Muscle of leg (tissue), 11 donors: ENCODE data around the gene ARHGAP6. TPM values are rescaled to one million over a fixed set of nuclear protein-coding genes. Genes with fewer than 3 reads are reported as not detected.
A peak's percentile ranks its signal among the peaks of the same experiment; 100 is the strongest.

Source experiments
- DNase-seq: peaks from one replicate; pipeline ENCODE4 v3.0.0; 2013
- H3K27ac ChIP-seq: one replicate; pipeline ENCODE4 v1.5.1; 2013; ENCODE audit warnings: mild to moderate bottlenecking, low read length, control low read depth
- H3K27me3 ChIP-seq: one replicate; pipeline ENCODE4 v1.6.1; 2013; ENCODE audit warnings: low read length; ENCODE audit not compliant: control insufficient read depth, insufficient read depth
- H3K36me3 ChIP-seq: one replicate; pipeline ENCODE4 v1.6.1; 2013; ENCODE audit warnings: low read length; ENCODE audit not compliant: control insufficient read depth, insufficient read depth
- H3K4me1 ChIP-seq: one replicate; pipeline ENCODE4 v1.6.1; 2013; ENCODE audit warnings: low read length; ENCODE audit not compliant: control insufficient read depth, insufficient read depth
- H3K4me3 ChIP-seq: one replicate; pipeline ENCODE4 v1.5.1; 2013; ENCODE audit warnings: low read length, control low read depth
- H3K9me3 ChIP-seq: replicated peaks from 2 replicates; pipeline ENCODE4 v1.6.1; 2013; ENCODE audit warnings: low read depth, low read length; ENCODE audit not compliant: control insufficient read depth
- WGBS: methylation state at CpG from one replicate; pipeline ENCODE4 v1.1.5; 2013; ENCODE audit warnings: missing lambda C conversion rate; ENCODE audit not compliant: insufficient coverage; 5-methylcytosine and 5-hydroxymethylcytosine counted together
- polyA plus RNA-seq, 8 donors: library from polyadenylated mRNA; unstranded; fragments of 120-200 nt; gene quantifications; one replicate each; pipeline versions ENCODE4 v1.2.1 to v1.2.3, GENCODE V29; 2013; ENCODE audit warnings: inconsistent platforms in 1 of 8, low replicate concordance in 1 of 8; ENCODE audit not compliant: insufficient read length in 8 of 8, insufficient read depth in 1 of 8
- total RNA-seq: library from RNA; stranded (reverse); fragments of 120-200 nt; gene quantifications from one replicate; pipeline ENCODE4 v1.2.4, GENCODE V29; 2013

Gene ARHGAP6
- total and polyA plus RNA-seq, 9 donors = 7.4 to 10.9 (median 9.3) TPM

GRCh38 chrX:11193035-11193469 lies 472.7 kb downstream of the ARHGAP6 start:
- Histone ChIP-seq H3K27me3 (peaks cover 5% of the 10 kb centered on the region), H3K4me3 (no peak overlapping the region), H3K27ac (peak overlapping the region; percentile 56), H3K9me3 (no peaks in the 10 kb centered on the region), H3K4me1 (peaks cover 2% of the 10 kb centered on the region), H3K36me3 (no peaks in the 10 kb centered on the region)
- WGBS = no CpG with 5 or more reads among the region's 5 CpGs
- DNase-seq = peak; percentile 88

- Histone ChIP-seq H3K36me3 (peaks cover 2% of the 10 kb centered on the region), H3K27ac (no peak overlapping the region), H3K27me3 (peaks cover 9% of the 10 kb centered on the region), H3K9me3 (no peaks in the 10 kb centered on the region), H3K4me1 (no peaks in the 10 kb centered on the region), H3K4me3 (no peak overlapping the region)
- WGBS = 64% methylated on average over 3 of the region's 8 CpGs
- DNase-seq = no peak
Observed at GRCh38 chrX:11190745-11191510, 474.8 kb downstream of the ARHGAP6 start.

- Histone ChIP-seq H3K9me3 (no peaks in the 10 kb centered on the region), H3K27ac (no peak overlapping the region), H3K4me3 (no peak overlapping the region), H3K36me3 (peaks cover 2% of the 10 kb centered on the region), H3K4me1 (no peaks in the 10 kb centered on the region), H3K27me3 (peaks cover 11% of the 10 kb centered on the region)
- no peak for DNase-seq
- no CpG with 5 or more reads among the region's 1 CpG for WGBS
Observed at GRCh38 chrX:11189097-11189496, 476.6 kb downstream of the ARHGAP6 start.

GRCh38 chrX:11188664-11189063 lies 477.1 kb downstream of the ARHGAP6 start:
- no peak for DNase-seq
- Histone ChIP-seq H3K36me3 (peaks cover 2% of the 10 kb centered on the region), H3K9me3 (no peaks in the 10 kb centered on the region), H3K27me3 (peaks cover 12% of the 10 kb centered on the region), H3K27ac (no peak overlapping the region), H3K4me1 (no peaks in the 10 kb centered on the region), H3K4me3 (no peak overlapping the region)
- WGBS = 78% methylated on average over 4 of the region's 7 CpGs

- peaks cover 15% of the 10 kb centered on the region for H3K27me3 ChIP-seq
- 83% methylated on average over 3 of the region's 3 CpGs for whole genome bisulfite sequencing
- no peak for DNase-seq
- H3K9me3 ChIP-seq = no peaks in the 10 kb centered on the region
- H3K4me1 ChIP-seq = no peaks in the 10 kb centered on the region
- H3K27ac ChIP-seq = no peak overlapping the region
- no peak overlapping the region for H3K4me3 ChIP-seq
- H3K36me3 ChIP-seq = peaks cover 2% of the 10 kb centered on the region
Observed at GRCh38 chrX:11187001-11187400, 478.7 kb downstream of the ARHGAP6 start.

GRCh38 chrX:11185861-11186260 lies 479.9 kb downstream of the ARHGAP6 start:
- Histone ChIP-seq H3K27me3 (peaks cover 15% of the 10 kb centered on the region), H3K4me3 (no peak overlapping the region), H3K27ac (no peak overlapping the region), H3K36me3 (peaks cover 2% of the 10 kb centered on the region), H3K9me3 (no peaks in the 10 kb centered on the region), H3K4me1 (no peaks in the 10 kb centered on the region)
- DNase-seq = no peak

GRCh38 chrX:11180571-11180970 lies 485.1 kb downstream of the ARHGAP6 start:
- Histone ChIP-seq H3K36me3 (peaks cover 3% of the 10 kb centered on the region), H3K9me3 (no peaks in the 10 kb centered on the region), H3K4me3 (no peak overlapping the region), H3K4me1 (no peaks in the 10 kb centered on the region), H3K27me3 (peaks cover 9% of the 10 kb centered on the region), H3K27ac (no peak overlapping the region)
- 50% methylated on average over 4 of the region's 5 CpGs for WGBS
- DNase-seq = no peak

GRCh38 chrX:11172415-11172814 lies 493.3 kb downstream of the ARHGAP6 start:
- WGBS = no CpG with 5 or more reads among the region's 4 CpGs
- peak; percentile 75 for DNase-seq
- H3K9me3 ChIP-seq = no peaks in the 10 kb centered on the region
- peaks cover 6% of the 10 kb centered on the region for H3K4me1 ChIP-seq
- H3K27me3 ChIP-seq = peaks cover 12% of the 10 kb centered on the region
- peak overlapping the region; percentile 66 for H3K27ac ChIP-seq
- no peak overlapping the region for H3K4me3 ChIP-seq
- H3K36me3 ChIP-seq = peaks cover 6% of the 10 kb centered on the region

- Histone ChIP-seq H3K4me1 (peaks cover 6% of the 10 kb centered on the region), H3K4me3 (no peak overlapping the region), H3K27ac (peak overlapping the region; percentile 66), H3K9me3 (no peaks in the 10 kb centered on the region), H3K27me3 (peaks cover 12% of the 10 kb centered on the region), H3K36me3 (peaks cover 6% of the 10 kb centered on the region)
- no CpG with 5 or more reads among the region's 4 CpGs for WGBS
- no peak for DNase-seq
Observed at GRCh38 chrX:11171956-11172355, 493.8 kb downstream of the ARHGAP6 start.

- no peak overlapping the region for H3K4me3 ChIP-seq
- no peak for DNase-seq
- 54% methylated on average over 5 of the region's 6 CpGs for WGBS
- no peak overlapping the region for H3K27ac ChIP-seq
- no peaks in the 10 kb centered on the region for H3K4me1 ChIP-seq
- no peaks in the 10 kb centered on the region for H3K9me3 ChIP-seq
- H3K36me3 ChIP-seq = peaks cover 3% of the 10 kb centered on the region
- H3K27me3 ChIP-seq = peaks cover 12% of the 10 kb centered on the region
Observed at GRCh38 chrX:11164433-11164832, 501.3 kb downstream of the ARHGAP6 start.
